B cell (primary cell): Measurements from ENCODE around the gene SLC6A2. TPM values are rescaled to one million over a fixed set of nuclear protein-coding genes. Genes with fewer than 3 reads are reported as not detected.

Experiments
- ATAC-seq: fragments of 200-7000 bp; cut with Tn5 transposase; one replicate; pipeline ENCODE4 v1.10.0; 2021; ENCODE audit warnings: low read depth, mild to moderate bottlenecking, moderate number of reproducible peaks, moderate library complexity
- CTCF ChIA-PET: fragments of 350-600 bp; sonication (Branson Sonifier 250); formaldehyde crosslinking; loops from one replicate; lab custom pipeline; 2021; ENCODE audit warnings: antibody characterized with exemption, inconsistent platforms; lab: Charles Lee
- POLR2A ChIA-PET: fragments of 350-600 bp; sonication (Branson Sonifier 250); formaldehyde crosslinking; loops from one replicate; lab custom pipeline; 2021; ENCODE audit warnings: antibody characterized with exemption; lab: Charles Lee
- DNase-seq: peaks from one replicate; pipeline ENCODE4 v3.0.0; 2013
- H2AFZ ChIP-seq: 2 replicates; pipeline ENCODE4 v1.6.1; 2012; ENCODE audit warnings: mild to moderate bottlenecking, low read depth, low read length; ENCODE audit not compliant: insufficient read depth, poor library complexity, severe bottlenecking
- H3K27ac ChIP-seq, 2 donors: 1 replicate in 1 of 2; 2 replicates in 1 of 2; pipeline ENCODE4 v1.5.1; 2012 to 2013; ENCODE audit warnings: low read length in 2 of 2, mild to moderate bottlenecking in 2 of 2, moderate library complexity in 1 of 2
- H3K27me3 ChIP-seq, 4 experiments: fragments of 200-600 bp in 1 of 4; sonication (generic) in 1 of 4; replicated peaks in 1 of 4; 1 replicate in 2 of 4; 2 replicates in 2 of 4; pipeline versions ENCODE4 v1.6.1 to v1.7.0; 2013 to 2016; ENCODE audit warnings: low read length in 3 of 4, mild to moderate bottlenecking in 2 of 4, mixed read lengths in 1 of 4, moderate library complexity in 1 of 4; ENCODE audit not compliant: insufficient read depth in 4 of 4, control insufficient read depth in 3 of 4; ENCODE audit errors: control extremely low read depth in 1 of 4
- H3K36me3 ChIP-seq, 2 experiments: replicated peaks in 1 of 2; 1 replicate in 1 of 2; 2 replicates in 1 of 2; pipeline versions ENCODE4 v1.6.1 to v1.7.1; 2013; ENCODE audit warnings: low read length in 1 of 2; ENCODE audit not compliant: insufficient read depth in 2 of 2, control insufficient read depth in 1 of 2; ENCODE audit errors: control extremely low read depth in 1 of 2, extremely low read depth in 1 of 2
- H3K4me1 ChIP-seq, 2 donors: fragments of 200-600 bp in 1 of 2; sonication (generic) in 1 of 2; 1 replicate in 1 of 2; 2 replicates in 1 of 2; pipeline versions ENCODE4 v1.5.1 to v1.6.1; 2013 to 2017; ENCODE audit warnings: low read length in 2 of 2; ENCODE audit not compliant: control insufficient read depth in 2 of 2, insufficient read depth in 2 of 2
- H3K4me2 ChIP-seq: replicated peaks from 2 replicates; pipeline ENCODE3; 2012; ENCODE audit warnings: mild to moderate bottlenecking, low read depth, low read length; ENCODE audit not compliant: poor library complexity, severe bottlenecking
- H3K4me3 ChIP-seq, 5 experiments: fragments of 200-600 bp in 1 of 5; sonication (generic) in 1 of 5; 1 replicate in 3 of 5; 2 replicates in 2 of 5; pipeline versions ENCODE4 v1.5.1 to v1.7.0; 2011 to 2016; ENCODE audit warnings: low read length in 4 of 5, mild to moderate bottlenecking in 4 of 5, low read depth in 2 of 5, control low read depth in 1 of 5, moderate library complexity in 1 of 5; ENCODE audit not compliant: insufficient read depth in 1 of 5; ENCODE audit errors: control extremely low read depth in 1 of 5, extremely low read depth in 1 of 5
- H3K79me2 ChIP-seq: fragments of 200-600 bp; sonication (generic); one replicate; pipeline ENCODE4 v1.6.0; 2016; ENCODE audit warnings: low read length; ENCODE audit not compliant: control insufficient read depth, insufficient read depth
- H3K9ac ChIP-seq: fragments of 200-600 bp; sonication (generic); 2 replicates; pipeline ENCODE4 v1.6.1; 2017; ENCODE audit warnings: mild to moderate bottlenecking, low read length, moderate library complexity
- H3K9me3 ChIP-seq, 3 donors: one replicate each; pipeline versions ENCODE4 v1.6.1 to v1.7.1; 2013; ENCODE audit warnings: low read length in 2 of 3; ENCODE audit not compliant: control insufficient read depth in 2 of 3, insufficient read depth in 1 of 3; ENCODE audit errors: control extremely low read depth in 1 of 3
- H4K20me1 ChIP-seq: 2 replicates; pipeline ENCODE4 v1.6.0; 2012; ENCODE audit warnings: mild to moderate bottlenecking, low read length; ENCODE audit not compliant: insufficient read depth, control insufficient read depth, poor library complexity, severe bottlenecking
- H3K27ac Mint-ChIP-seq: one replicate; pipeline ENCODE4 v1.8.0; 2021; ENCODE audit warnings: mixed read lengths
- H3K27me3 Mint-ChIP-seq: one replicate; pipeline ENCODE4 v1.8.0; 2021; ENCODE audit warnings: mixed read lengths
- H3K4me1 Mint-ChIP-seq: one replicate; pipeline ENCODE4 v1.8.0; 2021; ENCODE audit warnings: mixed read lengths
- H3K4me3 Mint-ChIP-seq: one replicate; pipeline ENCODE4 v1.8.0; 2021; ENCODE audit warnings: mixed read lengths
- H3K9me3 Mint-ChIP-seq: one replicate; pipeline ENCODE4 v1.8.0; 2022; ENCODE audit warnings: mixed read lengths; ENCODE audit not compliant: insufficient read depth
- EZH2 ChIP-seq: IDR thresholded peaks from 2 replicates; pipeline ENCODE4 v1.6.1; 2012; ENCODE audit warnings: borderline replicate concordance, low read depth, mild to moderate bottlenecking, moderate library complexity, low read length; ENCODE audit not compliant: insufficient read depth, poor library complexity, severe bottlenecking
- WGBS: methylation state at CpG from one replicate; pipeline ENCODE4 v1.1.5; 2013; ENCODE audit warnings: missing lambda C conversion rate; ENCODE audit not compliant: insufficient coverage; 5-methylcytosine and 5-hydroxymethylcytosine counted together
- intact Hi-C: fragments of 100-400 bp; cut with micrococcal nuclease; formaldehyde crosslinking; loops from one replicate; pipeline ENCODE4 v1.10.0; 2022
- polyA plus RNA-seq: library from polyadenylated mRNA; depleted of rRNA; stranded (reverse); fragments of >200 nt; gene quantifications from 2 replicates; pipeline ENCODE4 v1.2.3, GENCODE V29; 2012
- total RNA-seq, 2 donors: library from RNA; stranded (reverse); fragments of 120-200 nt in 1 of 2; gene quantifications; 1 replicate in 1 of 2; 2 replicates in 1 of 2; pipeline versions ENCODE4 v1.2.3 to v1.2.4, GENCODE V29; 2013 to 2022
- TF ChIP-seq, protein P1 (sequence below): fragments of 200-600 bp; IDR thresholded peaks from one replicate; pipeline ENCODE4 v1.8.0; 2022; ENCODE audit warnings: antibody characterized with exemption, mild to moderate bottlenecking

Gene SLC6A2
- total and polyA plus RNA-seq, 2 donors (not counting 1 experiment from before 2014, with no cell fraction given), result not detected

DNA sequence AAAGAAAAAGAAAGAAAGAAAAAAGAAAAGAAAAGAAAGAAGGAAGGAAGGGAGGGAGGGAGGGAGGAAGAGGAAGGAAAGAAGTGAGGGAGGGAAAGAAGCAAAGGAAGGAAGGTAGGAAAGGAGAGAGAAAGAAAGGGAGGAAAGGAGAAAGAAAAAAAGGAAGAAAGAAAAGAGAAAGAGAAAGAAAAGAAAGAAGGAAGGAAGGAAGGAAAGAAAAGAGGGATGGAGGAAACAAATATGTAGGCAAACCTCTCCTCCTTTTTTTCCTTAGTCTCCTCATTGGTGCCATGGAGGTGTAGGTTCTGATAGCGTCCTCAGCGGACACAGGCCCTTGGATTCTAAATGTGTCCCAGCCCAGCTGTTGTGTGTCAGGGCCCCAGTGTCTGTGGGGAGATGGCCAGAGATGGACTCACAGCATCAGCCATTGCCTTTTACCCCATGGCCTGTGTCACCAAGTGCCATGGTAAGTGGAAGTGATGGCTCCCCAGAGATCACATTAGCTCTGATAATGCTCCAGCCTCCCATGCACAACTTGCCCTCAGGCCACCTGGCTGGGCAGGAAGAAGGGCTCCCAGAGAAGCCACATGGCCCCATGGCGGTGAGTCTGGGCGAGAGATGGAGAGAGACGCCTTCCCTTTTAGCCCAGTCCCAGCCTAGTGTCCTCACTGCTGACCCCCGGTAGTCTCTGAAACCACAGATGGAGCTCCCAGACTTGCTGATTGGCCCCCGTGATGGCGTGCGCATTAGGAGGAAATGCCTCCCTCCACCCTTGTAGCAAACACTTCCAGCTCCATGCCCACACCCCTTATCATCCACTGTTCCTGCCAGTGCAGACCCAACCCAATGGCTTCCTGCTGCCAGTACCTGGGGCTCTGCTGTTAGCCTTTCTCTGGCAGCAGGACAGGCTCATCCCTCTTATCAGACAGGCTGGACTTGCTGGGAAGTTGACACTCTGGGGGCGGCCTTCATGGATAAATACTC lies 3.7 kb upstream of the SLC6A2 start:
- Mint-ChIP-seq H3K4me3 (no peak overlapping the region), H3K9me3 (no peaks in the 10 kb centered on the region), H3K27me3 (peaks cover 12% of the 10 kb centered on the region), H3K27ac (no peak overlapping the region), H3K4me1 (no peaks in the 10 kb centered on the region)
- CTCF ChIA-PET, result no interaction called here
- Histone ChIP-seq H3K4me1 (no peaks in the 10 kb centered on the region), H3K9ac (no peak overlapping the region), H3K4me2 (no peak overlapping the region), H2AFZ (no peak overlapping the region), H3K27me3 (peaks cover 0 to 24% (median 5%) of the 10 kb centered on the region in 4 experiments), H3K27ac (no peak overlapping the region), H3K79me2 (no peaks in the 10 kb centered on the region), H3K4me3 (no peak overlapping the region), H3K9me3 (peaks cover 0 to 17% (median 0%) of the 10 kb centered on the region in 3 donors), H4K20me1 (no peaks in the 10 kb centered on the region), H3K36me3 (no peaks in the 10 kb centered on the region)
- DNase-seq (no peak), ATAC-seq (no peak)
- POLR2A ChIA-PET, result no interaction called here
- 89% methylated on average over 10 of the region's 10 CpGs for WGBS
- intact Hi-C loops, result no loop called here
- TF ChIP-seq, protein P1, sequence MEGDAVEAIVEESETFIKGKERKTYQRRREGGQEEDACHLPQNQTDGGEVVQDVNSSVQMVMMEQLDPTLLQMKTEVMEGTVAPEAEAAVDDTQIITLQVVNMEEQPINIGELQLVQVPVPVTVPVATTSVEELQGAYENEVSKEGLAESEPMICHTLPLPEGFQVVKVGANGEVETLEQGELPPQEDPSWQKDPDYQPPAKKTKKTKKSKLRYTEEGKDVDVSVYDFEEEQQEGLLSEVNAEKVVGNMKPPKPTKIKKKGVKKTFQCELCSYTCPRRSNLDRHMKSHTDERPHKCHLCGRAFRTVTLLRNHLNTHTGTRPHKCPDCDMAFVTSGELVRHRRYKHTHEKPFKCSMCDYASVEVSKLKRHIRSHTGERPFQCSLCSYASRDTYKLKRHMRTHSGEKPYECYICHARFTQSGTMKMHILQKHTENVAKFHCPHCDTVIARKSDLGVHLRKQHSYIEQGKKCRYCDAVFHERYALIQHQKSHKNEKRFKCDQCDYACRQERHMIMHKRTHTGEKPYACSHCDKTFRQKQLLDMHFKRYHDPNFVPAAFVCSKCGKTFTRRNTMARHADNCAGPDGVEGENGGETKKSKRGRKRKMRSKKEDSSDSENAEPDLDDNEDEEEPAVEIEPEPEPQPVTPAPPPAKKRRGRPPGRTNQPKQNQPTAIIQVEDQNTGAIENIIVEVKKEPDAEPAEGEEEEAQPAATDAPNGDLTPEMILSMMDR, result no peak
- no peak for TF ChIP-seq EZH2

DNA sequence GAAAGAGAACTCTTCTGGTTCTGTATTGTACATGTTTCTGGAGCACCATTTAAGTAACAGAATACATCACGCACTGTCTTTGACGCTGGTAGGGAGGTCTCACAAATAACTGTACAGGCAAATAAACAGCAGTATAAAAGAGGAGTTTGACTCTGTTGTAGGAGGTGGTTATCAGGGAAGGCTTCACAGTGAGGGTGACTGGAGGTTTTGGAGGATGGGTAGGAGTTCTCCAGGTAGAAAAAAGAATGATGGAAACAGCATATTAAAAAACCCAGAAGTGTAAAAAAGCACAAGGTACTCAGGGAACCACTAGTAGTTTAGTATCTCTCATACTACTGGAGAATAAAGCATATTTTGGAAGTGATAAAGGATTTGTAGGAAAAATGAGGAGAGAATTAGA lies 2.7 kb upstream of the SLC6A2 start:
- no peaks in the 10 kb centered on the region for H3K79me2 ChIP-seq
- no peak overlapping the region for H3K27ac ChIP-seq
- Mint-ChIP-seq H3K4me1 (no peaks in the 10 kb centered on the region), H3K4me3 (no peak overlapping the region), H3K27ac (no peak overlapping the region), H3K27me3 (peaks cover 17% of the 10 kb centered on the region), H3K9me3 (no peaks in the 10 kb centered on the region)
- no peak overlapping the region for H3K4me2 ChIP-seq
- H2AFZ ChIP-seq, result no peak overlapping the region
- ATAC-seq, result no peak
- no peak overlapping the region for H3K4me3 ChIP-seq
- WGBS, result no CpG with 5 or more reads among the region's 2 CpGs
- no peaks in the 10 kb centered on the region for H4K20me1 ChIP-seq
- ChIA-PET CTCF (no interaction called here), POLR2A (no interaction called here)
- H3K4me1 ChIP-seq, result no peaks in the 10 kb centered on the region
- no peaks in the 10 kb centered on the region for H3K36me3 ChIP-seq
- no peak for DNase-seq
- H3K9ac ChIP-seq, result no peak overlapping the region
- intact Hi-C loops, result no loop called here
- peaks cover 0 to 17% (median 0%) of the 10 kb centered on the region in 3 donors for H3K9me3 ChIP-seq
- H3K27me3 ChIP-seq, result peaks cover 0 to 28% (median 5%) of the 10 kb centered on the region in 4 experiments
- TF ChIP-seq, protein P1, result no peak
- TF ChIP-seq EZH2, result no peak
